ENCODE results near the gene MAPK12. TPM values are rescaled to one million over a fixed set of nuclear protein-coding genes. Genes with fewer than 3 reads are reported as not detected.

Gene MAPK12
- total RNA-seq, 1 experiment from 2014 or later = 10.9 TPM

DNA sequence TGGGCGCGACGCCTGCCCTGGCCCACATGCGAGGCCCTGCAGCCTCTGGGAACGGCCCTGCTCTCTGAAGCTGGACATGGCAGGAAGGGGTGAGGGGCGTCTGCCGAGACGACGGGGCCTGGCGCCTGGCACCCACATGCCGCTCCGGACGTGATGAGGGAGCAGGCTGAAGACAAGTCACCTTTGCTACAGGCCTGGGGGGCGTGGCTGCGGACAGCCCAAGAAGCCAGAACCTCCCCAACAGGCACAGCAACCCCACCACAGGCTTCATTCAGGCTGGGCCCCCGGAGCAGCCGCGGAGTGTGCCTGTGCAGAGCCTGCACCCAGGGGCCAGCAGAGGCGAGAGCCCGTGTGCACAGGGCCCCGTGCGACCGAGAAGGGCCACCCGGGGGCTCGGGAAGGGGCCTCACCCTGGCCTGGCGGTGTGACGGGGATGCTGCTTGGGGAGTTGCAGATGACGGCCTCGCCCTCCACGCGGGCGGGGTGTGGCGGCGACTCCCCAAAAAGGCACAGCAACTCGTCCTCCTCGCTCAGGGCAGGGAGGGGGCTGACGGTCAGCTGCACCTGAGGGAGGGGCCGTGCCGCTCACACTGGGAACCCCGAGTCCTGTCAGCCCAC lies 25.3 kb upstream of the MAPK12 start:
- in situ Hi-C loops (cut with HindIII; ENCODE audit: low pct_unique_long_range_greater_than_20kb, low sequenced_read_pairs) = no loop called here
- no peak for DNase-seq (ENCODE audit: low read depth, low spot score)

DNA sequence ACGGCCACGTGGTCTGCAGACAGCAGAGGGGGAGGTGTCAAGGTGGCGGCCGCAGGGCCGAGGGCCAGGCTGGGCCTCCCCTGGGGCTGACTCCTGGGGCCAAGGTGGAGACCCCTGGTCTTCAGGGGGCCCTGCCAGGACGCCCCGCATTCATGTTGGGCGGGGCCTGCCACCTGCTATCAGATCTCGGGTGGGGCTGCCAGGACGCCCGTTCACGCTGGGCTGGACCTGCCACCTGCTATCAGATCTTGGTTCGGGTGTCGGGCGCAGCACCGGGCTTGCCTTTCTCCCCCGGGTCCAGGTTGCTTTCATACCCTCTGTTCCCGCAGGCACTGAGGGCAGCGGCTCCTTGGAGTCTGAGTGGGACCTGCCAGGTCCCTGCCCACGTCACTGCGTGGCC lies 24.8 kb upstream of the MAPK12 start:
- in situ Hi-C loops (cut with HindIII; ENCODE audit: low pct_unique_long_range_greater_than_20kb, low sequenced_read_pairs) = no loop called here

DNA sequence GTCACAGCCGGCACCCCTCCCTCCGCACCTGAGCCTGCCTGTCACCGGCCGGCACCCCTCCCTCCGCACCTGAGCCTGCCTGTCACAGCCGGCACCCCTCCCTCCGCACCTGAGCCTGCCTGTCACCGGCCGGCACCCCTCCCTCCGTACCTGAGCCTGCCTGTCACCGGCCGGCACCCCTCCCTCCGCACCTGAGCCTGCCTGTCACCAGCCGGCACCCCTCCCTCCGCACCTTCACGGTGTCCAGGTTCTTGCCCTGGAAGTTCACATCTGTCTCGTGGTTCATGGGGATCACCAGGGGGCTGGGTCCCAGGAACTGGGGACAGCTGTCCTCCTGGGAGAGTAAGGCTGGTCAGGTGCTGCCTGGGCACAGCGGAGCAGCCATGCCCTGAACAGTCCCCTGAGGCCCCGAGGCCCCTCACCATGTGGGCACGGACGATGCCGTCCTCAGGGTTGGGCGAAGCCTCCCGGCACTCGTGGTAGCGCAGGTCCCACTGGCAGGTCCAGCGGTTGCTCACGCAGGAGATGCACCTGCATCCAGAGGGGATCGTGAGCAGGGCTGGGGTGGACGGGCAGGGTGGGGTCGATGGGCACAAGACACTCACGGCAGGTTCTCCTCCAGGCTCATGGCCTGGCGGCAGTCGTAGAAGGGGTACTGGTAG lies 24.2 kb upstream of the MAPK12 start:
- in situ Hi-C loops (cut with HindIII; ENCODE audit: low pct_unique_long_range_greater_than_20kb, low sequenced_read_pairs) = no loop called here
- no peak for DNase-seq (ENCODE audit: low read depth, low spot score)

More for the DNA sequence above, 24.8 kb upstream of the MAPK12 start:
- no peak for DNase-seq (ENCODE audit: low read depth, low spot score)

DNA sequence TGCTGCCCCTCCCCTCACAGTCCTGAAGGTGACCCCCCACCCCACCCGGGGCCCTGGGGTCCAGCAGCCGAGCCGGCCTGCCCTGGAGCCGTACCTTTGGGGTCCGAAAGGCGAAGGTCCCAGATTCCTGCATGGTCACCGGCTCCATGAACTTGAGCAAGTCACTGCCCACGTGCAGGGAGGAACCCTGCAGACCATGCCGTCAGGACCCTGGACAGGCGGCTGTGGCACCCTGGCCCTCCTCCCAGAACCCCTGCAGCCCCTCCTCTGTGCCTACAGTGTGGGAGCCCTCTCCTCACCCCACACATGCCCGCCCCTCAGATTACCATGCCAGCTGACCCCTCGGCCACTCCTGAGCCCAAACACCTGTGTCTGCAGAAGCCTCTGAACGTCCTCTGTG lies 23.0 kb upstream of the MAPK12 start:
- in situ Hi-C loops (cut with HindIII; ENCODE audit: low pct_unique_long_range_greater_than_20kb, low sequenced_read_pairs) = no loop called here
- no peak for DNase-seq (ENCODE audit: low read depth, low spot score)

DNA sequence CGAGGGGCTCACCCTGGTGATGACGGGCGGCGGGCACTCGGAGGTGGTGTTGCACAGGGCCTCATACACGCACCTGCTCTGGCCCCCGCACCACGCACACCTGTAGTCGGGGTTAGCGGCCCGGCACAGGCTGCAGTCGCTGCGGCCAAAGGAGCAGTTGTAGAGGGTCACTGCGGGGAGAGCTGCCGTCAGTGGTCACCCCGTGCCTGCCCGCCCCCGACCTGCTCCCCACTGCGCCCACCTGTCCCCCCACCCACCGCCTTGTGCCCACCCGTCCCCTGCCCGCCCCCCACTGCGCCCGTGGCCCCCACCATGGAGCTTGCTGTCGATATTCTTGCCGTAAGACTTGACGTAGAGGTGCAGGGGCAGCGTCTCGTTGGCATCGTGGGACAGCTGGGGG lies 22.3 kb upstream of the MAPK12 start:
- in situ Hi-C loops (cut with HindIII; ENCODE audit: low pct_unique_long_range_greater_than_20kb, low sequenced_read_pairs) = no loop called here

DNA sequence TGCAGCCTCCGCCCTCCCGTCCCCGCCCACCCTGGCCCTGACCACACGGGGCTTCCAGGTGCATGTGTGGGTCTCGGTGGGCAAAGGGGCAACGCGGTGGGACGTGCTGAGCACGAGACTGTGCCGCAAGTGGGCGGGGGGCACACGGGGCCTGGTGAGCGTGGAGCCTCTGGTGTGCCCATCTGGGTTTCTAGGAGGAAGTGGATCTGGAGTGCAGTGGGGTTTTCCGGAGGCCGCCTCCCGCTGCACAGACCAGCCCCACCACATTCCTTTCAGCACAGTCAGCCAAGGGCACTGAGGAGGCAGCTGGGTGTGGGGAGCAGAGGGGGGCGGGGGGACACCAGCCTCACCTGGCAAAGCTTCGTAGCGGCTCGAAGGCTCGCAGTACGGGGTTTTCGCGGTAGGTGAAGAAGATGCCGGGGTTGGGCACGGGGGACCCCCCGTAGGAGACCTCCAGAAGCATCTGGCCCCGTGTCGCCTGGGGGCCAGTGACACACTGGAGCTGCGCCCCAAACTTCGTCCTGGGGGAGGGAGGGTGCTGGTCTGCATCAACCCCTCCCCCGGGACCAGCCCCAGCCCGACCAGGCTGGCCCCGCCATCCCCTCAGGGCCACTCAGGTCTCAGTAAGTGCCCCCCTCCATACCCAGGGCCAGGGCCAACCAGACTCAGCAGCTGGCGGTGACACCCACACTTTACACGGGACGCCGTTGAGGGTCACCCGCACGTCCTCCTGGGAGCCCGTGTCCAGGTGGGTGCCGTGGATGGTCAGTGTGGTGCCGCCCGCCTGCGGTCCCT lies 21.1 kb upstream of the MAPK12 start:
- no peak for DNase-seq (ENCODE audit: low read depth, low spot score)
- in situ Hi-C loops (cut with HindIII; ENCODE audit: low pct_unique_long_range_greater_than_20kb, low sequenced_read_pairs) = no loop called here

More for the DNA sequence above, 22.3 kb upstream of the MAPK12 start:
- no peak for DNase-seq (ENCODE audit: low read depth, low spot score)

DNA sequence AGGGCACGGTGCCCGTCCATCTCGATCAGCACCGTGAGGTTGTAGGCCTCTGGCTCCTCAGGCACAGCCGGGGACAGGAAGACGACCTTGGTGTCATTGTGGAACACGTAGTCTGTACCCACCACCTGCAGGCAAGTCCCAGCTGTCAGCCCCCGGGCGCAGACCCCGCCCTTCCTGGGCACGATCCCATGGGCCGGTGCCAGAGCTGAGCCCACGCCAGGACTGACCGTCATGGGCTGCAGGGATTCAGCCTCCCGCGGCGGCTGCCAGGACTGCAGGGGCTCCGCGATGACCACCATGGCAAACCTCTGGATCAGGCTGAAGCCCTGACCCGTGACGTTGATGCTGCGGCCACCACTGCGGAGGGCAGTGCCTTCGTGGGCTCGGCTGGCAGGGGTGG lies 20.5 kb upstream of the MAPK12 start:
- no peak for DNase-seq (ENCODE audit: low read depth, low spot score)
- in situ Hi-C loops (cut with HindIII; ENCODE audit: low pct_unique_long_range_greater_than_20kb, low sequenced_read_pairs) = no loop called here

DNA sequence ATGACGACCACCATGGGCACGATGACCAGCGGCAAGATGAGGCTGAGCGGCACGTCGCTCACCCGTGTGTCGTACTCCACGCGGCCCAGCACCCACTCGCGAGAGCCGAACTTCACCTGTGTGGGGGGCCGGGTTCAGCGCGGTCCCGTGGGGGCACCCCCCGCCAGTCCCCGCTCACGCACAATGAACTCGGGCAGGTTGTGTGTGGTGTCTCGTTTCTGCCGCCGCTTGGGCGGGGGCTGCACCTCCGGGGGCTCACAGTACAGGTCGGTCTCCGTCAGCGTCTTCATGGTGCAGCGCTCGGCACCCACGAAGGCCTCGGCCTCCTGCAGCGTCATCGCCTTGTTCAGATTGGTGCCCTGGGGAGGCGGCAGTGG lies 19.9 kb upstream of the MAPK12 start:
- DNase-seq (ENCODE audit: low read depth, low spot score) = no peak
- in situ Hi-C loops (cut with HindIII; ENCODE audit: low pct_unique_long_range_greater_than_20kb, low sequenced_read_pairs) = no loop called here

DNA sequence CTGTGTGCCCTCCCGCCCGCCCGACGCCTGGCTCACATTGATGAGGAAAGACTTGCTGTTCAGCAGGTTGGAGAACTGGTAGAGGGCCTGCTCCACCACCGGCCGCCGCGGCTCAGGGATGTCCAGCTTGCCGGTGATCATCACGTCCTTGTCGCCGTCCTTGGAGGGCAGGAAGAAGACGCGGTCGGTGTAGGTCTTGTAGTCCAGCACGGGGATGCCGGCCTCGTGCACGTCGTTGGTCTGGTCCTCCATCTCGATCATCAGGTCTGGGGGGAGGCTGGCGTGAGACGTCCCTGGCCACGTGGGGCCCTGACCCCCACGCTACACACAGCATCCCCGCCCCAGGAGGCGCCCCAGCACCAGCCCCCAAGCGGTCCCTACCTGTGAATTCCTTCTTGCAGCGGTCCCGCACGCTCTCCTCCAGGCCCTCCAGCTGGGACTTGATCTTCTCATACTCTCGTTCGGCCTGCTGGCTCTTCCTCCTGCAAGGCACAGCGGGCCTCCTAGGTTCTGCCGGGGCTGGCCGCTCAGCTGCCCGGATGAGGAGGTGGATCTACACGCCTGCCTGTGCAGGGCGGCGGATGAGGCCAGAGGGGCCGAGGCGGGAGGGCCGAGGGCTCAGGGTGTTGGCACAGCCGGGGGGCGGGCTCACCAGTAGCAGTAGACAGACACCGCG lies 19.4 kb upstream of the MAPK12 start:
- in situ Hi-C loops (cut with HindIII; ENCODE audit: low pct_unique_long_range_greater_than_20kb, low sequenced_read_pairs) = no loop called here
- DNase-seq (ENCODE audit: low read depth, low spot score) = no peak

DNA sequence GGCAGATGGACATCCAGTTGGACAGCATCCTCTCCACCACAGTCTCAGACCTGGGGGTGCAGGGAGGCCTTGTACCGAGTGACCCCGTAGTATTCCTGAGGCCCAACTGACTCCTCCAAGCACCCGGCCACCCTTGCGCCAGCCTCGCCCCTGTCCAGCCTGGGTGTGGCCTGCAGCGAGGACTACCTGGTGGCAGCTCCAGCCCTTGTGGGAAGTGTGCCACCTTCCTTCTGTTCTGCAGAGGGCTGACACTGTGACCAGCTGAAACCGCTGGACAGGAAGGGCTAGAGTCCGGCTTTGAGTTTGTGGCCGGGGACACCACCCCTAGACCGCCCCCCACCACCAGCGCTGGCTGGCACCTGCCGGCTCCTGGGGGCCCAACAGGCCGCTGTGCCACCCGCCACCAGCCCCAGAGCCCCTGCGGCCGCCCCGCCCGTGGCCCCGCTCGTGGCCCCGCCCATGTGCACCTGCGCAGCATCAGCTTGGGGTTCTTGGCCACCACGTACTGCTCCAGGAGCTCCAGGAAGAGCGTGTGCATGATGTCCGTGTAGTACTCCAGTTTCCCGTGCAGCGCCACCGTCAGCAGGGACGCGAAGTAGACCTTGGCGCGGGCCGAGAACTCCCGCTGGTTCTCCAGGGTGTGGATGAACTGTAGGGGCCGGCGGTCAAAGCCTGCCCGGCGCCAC lies 18.7 kb upstream of the MAPK12 start:
- no peak for DNase-seq (ENCODE audit: low read depth, low spot score)
- in situ Hi-C loops (cut with HindIII; ENCODE audit: low pct_unique_long_range_greater_than_20kb, low sequenced_read_pairs) = no loop called here

DNA sequence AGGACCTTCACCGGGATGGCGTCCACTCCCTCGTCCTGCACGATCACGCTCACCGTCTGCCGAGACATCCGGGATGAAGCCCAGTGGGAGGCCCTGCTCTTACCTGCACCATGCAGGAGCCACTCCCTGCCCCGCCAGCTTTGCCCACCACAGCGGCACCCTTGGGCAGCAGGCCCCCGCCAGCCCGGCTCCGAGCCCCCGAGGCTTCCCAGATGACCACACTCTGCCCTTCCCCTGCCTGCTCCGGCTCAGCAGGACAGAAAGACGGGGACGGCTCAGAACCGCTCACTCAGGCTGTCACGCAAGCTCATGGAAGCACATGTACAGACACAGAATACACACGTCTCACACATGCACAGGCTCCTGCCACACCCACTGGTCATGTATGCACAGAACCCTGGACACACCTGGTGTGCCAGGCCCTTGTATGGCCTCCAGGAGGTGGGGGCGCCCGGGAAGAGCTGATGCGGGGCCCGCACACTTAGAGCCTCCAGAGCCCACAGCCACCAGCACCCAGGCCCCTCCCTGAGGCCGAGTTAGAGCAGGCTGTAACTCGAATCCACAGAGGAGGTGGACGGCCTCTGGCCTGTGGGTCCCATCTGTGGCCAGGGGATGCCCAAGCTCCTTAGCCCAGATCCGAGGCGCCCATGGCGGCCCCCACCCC lies 17.6 kb upstream of the MAPK12 start:
- in situ Hi-C loops (cut with HindIII; ENCODE audit: low pct_unique_long_range_greater_than_20kb, low sequenced_read_pairs) = no loop called here
- no peak for DNase-seq (ENCODE audit: low read depth, low spot score)

DNA sequence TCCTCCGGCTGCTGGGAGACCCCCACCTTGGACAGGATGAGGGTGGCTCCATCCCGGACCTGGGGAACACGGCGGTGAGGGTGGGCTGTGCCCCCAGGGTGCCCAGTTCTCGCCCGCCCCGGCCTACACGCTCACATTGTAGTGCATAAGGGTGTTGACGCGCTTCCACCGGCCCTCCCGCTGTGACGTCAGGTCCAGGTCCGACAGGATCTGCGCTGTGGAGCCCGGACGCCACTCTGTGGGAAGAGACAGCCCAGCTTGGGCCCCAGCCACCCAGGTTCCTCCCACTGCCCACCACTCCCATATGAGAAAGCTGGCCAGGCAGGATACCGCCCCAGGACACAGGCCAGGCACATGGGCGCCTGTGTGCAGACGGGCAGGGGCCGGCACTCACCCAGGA lies 17.0 kb upstream of the MAPK12 start:
- in situ Hi-C loops (cut with HindIII; ENCODE audit: low pct_unique_long_range_greater_than_20kb, low sequenced_read_pairs) = no loop called here
- DNase-seq (ENCODE audit: low read depth, low spot score) = no peak

DNA sequence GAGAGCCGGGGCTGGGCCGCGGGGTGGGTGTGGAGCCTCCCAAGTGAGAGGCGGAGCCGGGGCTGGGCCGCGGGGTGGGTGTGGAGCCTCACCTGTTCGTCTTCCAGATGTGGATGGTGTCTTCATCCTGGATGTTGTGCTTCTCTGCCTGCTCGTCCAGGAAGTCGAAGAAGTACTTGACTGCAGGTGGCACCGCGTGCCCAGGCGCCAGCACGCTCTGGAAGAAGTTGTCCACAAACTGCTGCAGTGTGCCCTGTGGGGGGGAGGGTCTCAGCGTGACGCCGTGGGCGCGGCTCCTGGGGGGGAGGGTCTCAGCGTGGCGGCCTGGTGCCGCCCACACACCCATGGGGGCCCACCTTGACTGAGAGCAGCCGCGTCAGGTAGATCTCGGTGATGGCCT lies 16.3 kb upstream of the MAPK12 start:
- in situ Hi-C loops (cut with HindIII; ENCODE audit: low pct_unique_long_range_greater_than_20kb, low sequenced_read_pairs) = no loop called here
- no peak for DNase-seq (ENCODE audit: low read depth, low spot score)

DNA sequence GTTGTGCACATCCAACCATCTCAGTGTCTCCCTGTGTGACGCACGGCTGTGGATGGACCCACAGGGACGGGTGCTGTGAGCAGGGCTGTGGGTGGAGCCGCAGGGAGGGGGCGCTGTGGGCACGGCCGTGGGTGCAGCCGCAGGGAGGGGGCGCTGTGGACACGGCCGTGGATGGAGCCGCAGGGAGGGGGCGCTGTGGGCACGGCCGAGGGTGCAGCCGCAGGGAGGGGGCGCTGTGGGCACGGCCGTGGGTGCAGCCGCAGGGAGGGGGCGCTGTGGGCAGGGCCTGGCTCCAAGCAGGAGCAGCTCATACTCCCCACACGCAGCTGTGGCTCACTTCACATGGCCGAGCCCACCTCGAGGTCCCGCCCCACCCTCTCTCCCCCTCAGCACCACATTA lies 14.7 kb upstream of the MAPK12 start:
- peak; percentile 55 for DNase-seq (ENCODE audit: low read depth, low spot score)
- in situ Hi-C loops (cut with HindIII; ENCODE audit: low pct_unique_long_range_greater_than_20kb, low sequenced_read_pairs) = no loop called here

DNA sequence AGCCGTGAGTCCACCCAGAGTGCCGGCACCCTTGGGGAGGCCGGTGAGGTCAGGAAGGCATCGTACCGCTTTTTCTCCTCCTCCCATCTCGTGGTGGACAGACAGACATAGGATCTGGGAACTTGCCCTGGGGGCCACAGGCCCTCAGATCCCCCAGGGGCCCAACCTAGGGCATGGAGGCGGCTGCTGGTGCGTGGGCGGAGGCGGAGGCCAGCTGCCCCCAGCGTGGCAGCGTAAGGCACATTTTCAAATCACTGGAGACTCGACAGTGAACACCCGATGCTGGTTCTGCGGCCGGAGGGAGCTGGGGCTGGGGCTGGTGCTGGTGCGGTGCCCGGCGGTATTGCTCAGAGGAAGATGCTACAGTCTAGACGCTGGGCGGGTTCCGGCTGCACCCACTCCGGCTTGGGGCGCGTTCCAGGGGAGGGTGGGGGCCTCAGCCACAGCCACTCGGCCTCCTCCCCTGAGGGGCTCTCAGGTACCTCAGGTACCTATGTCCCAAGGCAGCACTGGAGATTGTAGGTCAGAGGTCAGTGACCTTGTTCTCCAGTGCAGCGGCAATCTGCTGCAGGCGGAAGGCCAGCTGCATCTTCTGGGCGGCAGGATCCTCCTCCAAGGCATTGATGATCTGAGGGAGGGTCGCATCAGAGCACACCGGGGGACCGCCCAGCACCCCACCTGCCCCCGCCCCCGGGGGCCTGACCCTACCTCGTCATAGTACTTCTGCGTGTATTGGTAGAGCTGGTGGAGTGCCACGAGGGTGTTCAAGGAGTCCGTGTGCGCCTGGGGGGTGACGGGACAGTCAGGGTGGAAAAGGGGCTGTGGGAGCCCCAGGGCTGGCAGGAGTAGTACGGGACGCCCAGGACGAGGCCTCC lies 13.9 kb upstream of the MAPK12 start:
- in situ Hi-C loops (cut with HindIII; ENCODE audit: low pct_unique_long_range_greater_than_20kb, low sequenced_read_pairs) = no loop called here
- DNase-seq (ENCODE audit: low read depth, low spot score) = no peak

DNA sequence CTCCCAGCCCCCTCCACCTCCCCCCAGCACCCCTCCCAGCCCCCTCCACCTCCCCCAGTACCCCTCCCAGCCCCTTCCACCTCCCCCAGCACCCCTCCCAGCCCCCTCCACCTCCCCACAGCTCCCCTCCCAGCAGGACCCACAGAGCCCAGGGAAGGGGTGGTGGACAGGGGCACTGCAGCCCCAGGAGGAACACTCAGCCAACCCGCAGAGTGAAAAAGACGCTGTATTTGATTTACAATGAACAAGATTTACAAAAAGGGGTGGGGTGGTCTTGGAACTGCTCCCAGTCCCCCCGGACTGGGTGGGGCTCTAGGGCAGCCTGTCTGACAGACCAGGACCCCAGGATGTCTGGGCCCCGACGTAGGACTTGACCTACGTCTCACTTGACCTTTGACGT lies 13.3 kb upstream of the MAPK12 start:
- in situ Hi-C loops (cut with HindIII; ENCODE audit: low pct_unique_long_range_greater_than_20kb, low sequenced_read_pairs) = no loop called here
- no peak for DNase-seq (ENCODE audit: low read depth, low spot score)

DNA sequence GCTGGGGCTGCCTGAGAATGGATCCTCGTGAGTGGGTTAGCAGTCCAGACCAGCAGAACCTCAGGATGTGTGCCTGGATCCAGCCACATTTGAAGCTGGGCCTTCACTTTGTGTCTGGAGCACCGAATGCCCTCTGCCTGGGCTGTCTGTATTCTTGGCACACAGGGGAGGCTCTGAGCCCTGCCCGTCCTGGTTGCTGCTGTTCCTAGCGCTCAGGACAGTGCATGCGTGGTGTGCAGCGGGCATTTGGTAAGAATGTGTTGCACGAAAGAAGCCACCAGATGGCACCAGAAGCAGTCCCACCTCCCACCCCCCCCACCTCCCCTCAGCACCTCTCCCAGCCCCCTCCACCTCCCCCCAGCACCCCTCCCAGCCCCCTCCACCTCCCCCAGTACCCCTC lies 12.8 kb upstream of the MAPK12 start:
- DNase-seq (ENCODE audit: low read depth, low spot score) = peak; percentile 84
- in situ Hi-C loops (cut with HindIII; ENCODE audit: low pct_unique_long_range_greater_than_20kb, low sequenced_read_pairs) = no loop called here

Measured in SK-MEL-5 (cell line).